WTC11 (cell line): ENCODE measurements around the gene CALCR. TPM values are rescaled to one million over a fixed set of nuclear protein-coding genes. Genes with fewer than 3 reads are reported as not detected.

Experiments used
- ATAC-seq: fragments of 200-7000 bp; cut with Tn5 transposase; 2 replicates; pipeline ENCODE4 v1.10.0; 2021; ENCODE audit warnings: mild to moderate bottlenecking, moderate library complexity
- CTCF ChIA-PET: fragments of 300-600 bp; sonication (Branson Sonifier 250); formaldehyde crosslinking; loops from one replicate; lab custom pipeline; 2021; ENCODE audit warnings: antibody characterized with exemption; lab: Charles Lee
- POLR2A ChIA-PET: fragments of 350-600 bp; sonication (Branson Sonifier 250); formaldehyde crosslinking; loops from one replicate; lab custom pipeline; 2021; ENCODE audit warnings: antibody characterized with exemption; lab: Charles Lee
- DNase-seq: peaks from one replicate; pipeline ENCODE4 v3.0.0; 2021; ENCODE audit warnings: low spot score
- H3K27ac Mint-ChIP-seq: 2 replicates; pipeline ENCODE4 v1.8.0; 2021; ENCODE audit warnings: mixed read lengths
- H3K27me3 Mint-ChIP-seq: 2 replicates; pipeline ENCODE4 v1.8.0; 2021; ENCODE audit warnings: low read depth, mild to moderate bottlenecking, moderate library complexity, mixed read lengths
- H3K36me3 Mint-ChIP-seq: 2 replicates; pipeline ENCODE4 v1.8.0; 2021; ENCODE audit warnings: mixed read lengths
- H3K4me1 Mint-ChIP-seq: 2 replicates; pipeline ENCODE4 v1.8.0; 2022; ENCODE audit warnings: mixed read lengths
- H3K4me3 Mint-ChIP-seq: 2 replicates; pipeline ENCODE4 v1.8.0; 2021; ENCODE audit warnings: mild to moderate bottlenecking, moderate library complexity, mixed read lengths
- H3K9me3 Mint-ChIP-seq: 2 replicates; pipeline ENCODE4 v1.8.0; 2021; ENCODE audit warnings: mixed read lengths
- EMX1 ChIP-seq: fragments of 250-450 bp; sonication (Bioruptor Pico); IDR thresholded peaks from 2 replicates; pipeline ENCODE4 v1.8.0; 2021; ENCODE audit warnings: mild to moderate bottlenecking
- FOXP1 ChIP-seq: sonication (generic); formaldehyde crosslinking; IDR thresholded peaks from 2 replicates; pipeline ENCODE4 v1.8.0; 2022; ENCODE audit warnings: missing genetic modification reagents, mild to moderate bottlenecking, moderate library complexity, borderline replicate concordance
- GTF2I ChIP-seq: fragments of 250-450 bp; sonication (Bioruptor Pico); conservative IDR thresholded peaks from 2 replicates; pipeline ENCODE4 v1.4.0; 2021; ENCODE audit warnings: mild to moderate bottlenecking
- MXD4 ChIP-seq: fragments of 250-450 bp; sonication (Bioruptor Pico); IDR thresholded peaks from 2 replicates; pipeline ENCODE4 v1.8.0; 2021; ENCODE audit warnings: mild to moderate bottlenecking, moderate library complexity, borderline replicate concordance
- NFYB ChIP-seq: sonication (generic); formaldehyde crosslinking; conservative IDR thresholded peaks from 2 replicates; pipeline ENCODE4 v1.8.0; 2022; ENCODE audit warnings: low read depth, missing genetic modification reagents
- NR1H2 ChIP-seq: sonication (generic); formaldehyde crosslinking; IDR thresholded peaks from 2 replicates; pipeline ENCODE4 v1.9.0; 2021; ENCODE audit warnings: mild to moderate bottlenecking, moderate library complexity, missing genetic modification reagents
- NR3C1 ChIP-seq: sonication (generic); formaldehyde crosslinking; conservative IDR thresholded peaks from 2 replicates; pipeline ENCODE4 v1.8.1; 2023; ENCODE audit warnings: low read depth, mild to moderate bottlenecking, missing genetic modification reagents
- OVOL2 ChIP-seq: fragments of 250-450 bp; sonication (Bioruptor Pico); IDR thresholded peaks from 2 replicates; pipeline ENCODE4 v1.9.0; 2021; ENCODE audit warnings: mild to moderate bottlenecking, borderline replicate concordance
- PRRX2 ChIP-seq: fragments of 250-450 bp; sonication (Bioruptor Pico); IDR thresholded peaks from 2 replicates; pipeline ENCODE4 v1.8.0; 2021; ENCODE audit warnings: mild to moderate bottlenecking
- SMAD4 ChIP-seq: sonication (generic); formaldehyde crosslinking; IDR thresholded peaks from 2 replicates; pipeline ENCODE4 v1.8.0; 2022; ENCODE audit warnings: mild to moderate bottlenecking, missing genetic modification reagents
- SP1 ChIP-seq: sonication (generic); formaldehyde crosslinking; conservative IDR thresholded peaks from 2 replicates; pipeline ENCODE4 v1.8.1; 2022; ENCODE audit warnings: missing genetic modification reagents
- TCF7 ChIP-seq: sonication (generic); formaldehyde crosslinking; IDR thresholded peaks from 2 replicates; pipeline ENCODE4 v1.8.0; 2022; ENCODE audit warnings: mild to moderate bottlenecking, low read depth, missing genetic modification reagents, moderate library complexity
- ZNF138 ChIP-seq: sonication (generic); formaldehyde crosslinking; conservative IDR thresholded peaks from 2 replicates; pipeline ENCODE4 v1.8.1; 2022; ENCODE audit warnings: mild to moderate bottlenecking, moderate library complexity, missing genetic modification reagents
- total RNA-seq: library from RNA; stranded (reverse); gene quantifications from 3 replicates; pipeline ENCODE4 v1.2.3, GENCODE V29; 2021
- TF ChIP-seq, protein P1 (sequence below): fragments of 250-450 bp; sonication (Bioruptor Pico); IDR thresholded peaks from 2 replicates; pipeline ENCODE4 v1.8.0; 2021; ENCODE audit warnings: mild to moderate bottlenecking
- TF ChIP-seq, protein P2 (sequence below): sonication (generic); formaldehyde crosslinking; IDR thresholded peaks from 2 replicates; pipeline ENCODE4 v1.8.0; 2022; ENCODE audit warnings: mild to moderate bottlenecking, missing genetic modification reagents
- TF ChIP-seq, protein P3 (sequence below): sonication (generic); formaldehyde crosslinking; IDR thresholded peaks from 2 replicates; pipeline ENCODE4 v1.8.0; 2023; ENCODE audit warnings: missing genetic modification reagents
- TF ChIP-seq, protein P4 (sequence below): sonication (generic); formaldehyde crosslinking; IDR thresholded peaks from 2 replicates; pipeline ENCODE4 v1.8.1; 2022; ENCODE audit warnings: low read depth, mild to moderate bottlenecking, moderate library complexity, missing genetic modification reagents, borderline replicate concordance
- TF ChIP-seq, protein P5 (sequence below): sonication (generic); formaldehyde crosslinking; IDR thresholded peaks from 2 replicates; pipeline ENCODE4 v1.8.0; 2022; ENCODE audit warnings: missing genetic modification reagents
- TF ChIP-seq, protein P6 (sequence below): fragments of 250-450 bp; sonication (Bioruptor Pico); IDR thresholded peaks from 2 replicates; pipeline ENCODE4 v1.9.0; 2021; ENCODE audit warnings: mild to moderate bottlenecking
- TF ChIP-seq, protein P7 (sequence below): fragments of 250-450 bp; sonication (Bioruptor Pico); IDR thresholded peaks from 2 replicates; pipeline ENCODE4 v2.1.2; 2022; ENCODE audit warnings: mild to moderate bottlenecking, moderate library complexity
- TF ChIP-seq, protein P8 (sequence below): sonication (generic); formaldehyde crosslinking; IDR thresholded peaks from 2 replicates; pipeline ENCODE4 v1.8.1; 2023; ENCODE audit warnings: mild to moderate bottlenecking, missing genetic modification reagents
- TF ChIP-seq, protein P9 (sequence below): sonication (generic); formaldehyde crosslinking; IDR thresholded peaks from 2 replicates; pipeline ENCODE4 v1.8.0; 2022; ENCODE audit warnings: mild to moderate bottlenecking, missing genetic modification reagents

The CALCR gene
- total RNA-seq, 1 experiment from 2014 or later = 0.81 TPM

DNA sequence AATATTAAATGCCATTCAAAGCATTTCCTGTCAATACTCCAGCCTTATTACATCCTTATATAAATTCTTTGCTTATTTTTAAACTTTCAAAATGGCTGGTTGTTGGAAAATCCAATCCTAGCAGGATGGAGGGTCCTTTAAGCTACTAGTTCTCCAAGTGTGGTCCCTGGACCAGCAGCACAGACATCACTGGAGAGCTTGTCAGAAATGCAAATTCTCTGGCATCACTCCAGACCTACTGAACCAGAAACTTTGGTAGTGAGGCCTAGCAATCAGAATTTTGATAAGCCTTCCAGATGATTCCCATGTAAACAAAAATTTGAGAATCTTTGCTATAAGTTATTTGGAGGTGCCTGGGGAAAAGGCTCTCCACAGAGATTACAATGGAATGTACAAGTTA, 43.8 kb downstream of the CALCR start:
- ChIA-PET POLR2A (no interaction called here), CTCF (no interaction called here)
- no peaks in the 10 kb centered on the region for H3K4me1 Mint-ChIP-seq
- ATAC-seq = no peak
- no peak for DNase-seq
- H3K27me3 Mint-ChIP-seq = no peaks in the 10 kb centered on the region
- H3K4me3 Mint-ChIP-seq = no peak overlapping the region
- no peak overlapping the region for H3K27ac Mint-ChIP-seq
- no peaks in the 10 kb centered on the region for H3K9me3 Mint-ChIP-seq
- TF ChIP-seq NR1H2 (CRISPR knock-in tag) (no peak), ZNF138 (CRISPR knock-in tag) (no peak), SP1 (CRISPR knock-in tag) (no peak), NR3C1 (no peak), NFYB (CRISPR knock-in tag) (no peak), TCF7 (CRISPR knock-in tag) (no peak), GTF2I (CRISPR knock-in tag) (no peak), SMAD4 (no peak), EMX1 (CRISPR knock-in tag) (no peak), PRRX2 (CRISPR knock-in tag) (no peak), FOXP1 (CRISPR knock-in tag) (no peak), OVOL2 (CRISPR knock-in tag) (no peak)
- TF ChIP-seq, protein P1, sequence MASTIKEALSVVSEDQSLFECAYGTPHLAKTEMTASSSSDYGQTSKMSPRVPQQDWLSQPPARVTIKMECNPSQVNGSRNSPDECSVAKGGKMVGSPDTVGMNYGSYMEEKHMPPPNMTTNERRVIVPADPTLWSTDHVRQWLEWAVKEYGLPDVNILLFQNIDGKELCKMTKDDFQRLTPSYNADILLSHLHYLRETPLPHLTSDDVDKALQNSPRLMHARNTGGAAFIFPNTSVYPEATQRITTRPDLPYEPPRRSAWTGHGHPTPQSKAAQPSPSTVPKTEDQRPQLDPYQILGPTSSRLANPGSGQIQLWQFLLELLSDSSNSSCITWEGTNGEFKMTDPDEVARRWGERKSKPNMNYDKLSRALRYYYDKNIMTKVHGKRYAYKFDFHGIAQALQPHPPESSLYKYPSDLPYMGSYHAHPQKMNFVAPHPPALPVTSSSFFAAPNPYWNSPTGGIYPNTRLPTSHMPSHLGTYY (CRISPR knock-in tag) = no peak
- TF ChIP-seq, protein P2, sequence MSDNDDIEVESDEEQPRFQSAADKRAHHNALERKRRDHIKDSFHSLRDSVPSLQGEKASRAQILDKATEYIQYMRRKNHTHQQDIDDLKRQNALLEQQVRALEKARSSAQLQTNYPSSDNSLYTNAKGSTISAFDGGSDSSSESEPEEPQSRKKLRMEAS (CRISPR knock-in tag) = no peak
- TF ChIP-seq, protein P3, sequence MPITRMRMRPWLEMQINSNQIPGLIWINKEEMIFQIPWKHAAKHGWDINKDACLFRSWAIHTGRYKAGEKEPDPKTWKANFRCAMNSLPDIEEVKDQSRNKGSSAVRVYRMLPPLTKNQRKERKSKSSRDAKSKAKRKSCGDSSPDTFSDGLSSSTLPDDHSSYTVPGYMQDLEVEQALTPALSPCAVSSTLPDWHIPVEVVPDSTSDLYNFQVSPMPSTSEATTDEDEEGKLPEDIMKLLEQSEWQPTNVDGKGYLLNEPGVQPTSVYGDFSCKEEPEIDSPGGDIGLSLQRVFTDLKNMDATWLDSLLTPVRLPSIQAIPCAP (CRISPR knock-in tag) = no peak
- TF ChIP-seq, protein P4, sequence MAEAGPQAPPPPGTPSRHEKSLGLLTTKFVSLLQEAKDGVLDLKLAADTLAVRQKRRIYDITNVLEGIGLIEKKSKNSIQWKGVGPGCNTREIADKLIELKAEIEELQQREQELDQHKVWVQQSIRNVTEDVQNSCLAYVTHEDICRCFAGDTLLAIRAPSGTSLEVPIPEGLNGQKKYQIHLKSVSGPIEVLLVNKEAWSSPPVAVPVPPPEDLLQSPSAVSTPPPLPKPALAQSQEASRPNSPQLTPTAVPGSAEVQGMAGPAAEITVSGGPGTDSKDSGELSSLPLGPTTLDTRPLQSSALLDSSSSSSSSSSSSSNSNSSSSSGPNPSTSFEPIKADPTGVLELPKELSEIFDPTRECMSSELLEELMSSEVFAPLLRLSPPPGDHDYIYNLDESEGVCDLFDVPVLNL = no peak
- TF ChIP-seq, protein P5, sequence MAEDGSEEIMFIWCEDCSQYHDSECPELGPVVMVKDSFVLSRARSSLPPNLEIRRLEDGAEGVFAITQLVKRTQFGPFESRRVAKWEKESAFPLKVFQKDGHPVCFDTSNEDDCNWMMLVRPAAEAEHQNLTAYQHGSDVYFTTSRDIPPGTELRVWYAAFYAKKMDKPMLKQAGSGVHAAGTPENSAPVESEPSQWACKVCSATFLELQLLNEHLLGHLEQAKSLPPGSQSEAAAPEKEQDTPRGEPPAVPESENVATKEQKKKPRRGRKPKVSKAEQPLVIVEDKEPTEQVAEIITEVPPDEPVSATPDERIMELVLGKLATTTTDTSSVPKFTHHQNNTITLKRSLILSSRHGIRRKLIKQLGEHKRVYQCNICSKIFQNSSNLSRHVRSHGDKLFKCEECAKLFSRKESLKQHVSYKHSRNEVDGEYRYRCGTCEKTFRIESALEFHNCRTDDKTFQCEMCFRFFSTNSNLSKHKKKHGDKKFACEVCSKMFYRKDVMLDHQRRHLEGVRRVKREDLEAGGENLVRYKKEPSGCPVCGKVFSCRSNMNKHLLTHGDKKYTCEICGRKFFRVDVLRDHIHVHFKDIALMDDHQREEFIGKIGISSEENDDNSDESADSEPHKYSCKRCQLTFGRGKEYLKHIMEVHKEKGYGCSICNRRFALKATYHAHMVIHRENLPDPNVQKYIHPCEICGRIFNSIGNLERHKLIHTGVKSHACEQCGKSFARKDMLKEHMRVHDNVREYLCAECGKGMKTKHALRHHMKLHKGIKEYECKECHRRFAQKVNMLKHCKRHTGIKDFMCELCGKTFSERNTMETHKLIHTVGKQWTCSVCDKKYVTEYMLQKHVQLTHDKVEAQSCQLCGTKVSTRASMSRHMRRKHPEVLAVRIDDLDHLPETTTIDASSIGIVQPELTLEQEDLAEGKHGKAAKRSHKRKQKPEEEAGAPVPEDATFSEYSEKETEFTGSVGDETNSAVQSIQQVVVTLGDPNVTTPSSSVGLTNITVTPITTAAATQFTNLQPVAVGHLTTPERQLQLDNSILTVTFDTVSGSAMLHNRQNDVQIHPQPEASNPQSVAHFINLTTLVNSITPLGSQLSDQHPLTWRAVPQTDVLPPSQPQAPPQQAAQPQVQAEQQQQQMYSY (CRISPR knock-in tag) = no peak
- H3K36me3 Mint-ChIP-seq = no peaks in the 10 kb centered on the region

DNA sequence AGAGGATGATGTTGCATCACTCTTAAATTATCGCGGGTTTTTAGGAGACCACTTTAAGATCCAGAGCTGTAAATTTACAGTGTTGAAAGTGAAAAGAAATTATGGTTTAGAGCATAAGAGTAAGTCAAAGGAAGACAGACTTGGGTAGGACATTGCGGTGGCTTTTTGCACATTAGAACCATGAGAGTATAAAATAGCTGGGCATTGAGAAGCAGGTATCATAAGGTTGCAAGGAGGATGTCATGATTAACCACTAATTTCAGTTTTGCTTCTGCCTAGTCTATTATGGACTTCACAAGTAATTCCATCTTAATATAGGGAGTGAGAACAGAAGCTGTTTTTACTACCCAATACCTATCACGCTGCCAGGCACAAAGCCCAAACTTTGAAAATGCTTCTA, 57.7 kb downstream of the CALCR start:
- H3K4me1 Mint-ChIP-seq = 0 out of 2 replicates have a peak, but pooled peaks cover 3% of the 10 kb centered on the region
- H3K27me3 Mint-ChIP-seq = no peaks in the 10 kb centered on the region
- H3K9me3 Mint-ChIP-seq = no peaks in the 10 kb centered on the region
- no peak overlapping the region for H3K4me3 Mint-ChIP-seq
- ChIA-PET CTCF (no interaction called here), POLR2A (no interaction called here)
- H3K36me3 Mint-ChIP-seq = no peaks in the 10 kb centered on the region
- DNase-seq (no peak), ATAC-seq (no peak)
- 0 out of 2 replicates have a peak overlapping the region, but pooled peaks have one; percentile 7 for H3K27ac Mint-ChIP-seq
- TF ChIP-seq, protein P6, sequence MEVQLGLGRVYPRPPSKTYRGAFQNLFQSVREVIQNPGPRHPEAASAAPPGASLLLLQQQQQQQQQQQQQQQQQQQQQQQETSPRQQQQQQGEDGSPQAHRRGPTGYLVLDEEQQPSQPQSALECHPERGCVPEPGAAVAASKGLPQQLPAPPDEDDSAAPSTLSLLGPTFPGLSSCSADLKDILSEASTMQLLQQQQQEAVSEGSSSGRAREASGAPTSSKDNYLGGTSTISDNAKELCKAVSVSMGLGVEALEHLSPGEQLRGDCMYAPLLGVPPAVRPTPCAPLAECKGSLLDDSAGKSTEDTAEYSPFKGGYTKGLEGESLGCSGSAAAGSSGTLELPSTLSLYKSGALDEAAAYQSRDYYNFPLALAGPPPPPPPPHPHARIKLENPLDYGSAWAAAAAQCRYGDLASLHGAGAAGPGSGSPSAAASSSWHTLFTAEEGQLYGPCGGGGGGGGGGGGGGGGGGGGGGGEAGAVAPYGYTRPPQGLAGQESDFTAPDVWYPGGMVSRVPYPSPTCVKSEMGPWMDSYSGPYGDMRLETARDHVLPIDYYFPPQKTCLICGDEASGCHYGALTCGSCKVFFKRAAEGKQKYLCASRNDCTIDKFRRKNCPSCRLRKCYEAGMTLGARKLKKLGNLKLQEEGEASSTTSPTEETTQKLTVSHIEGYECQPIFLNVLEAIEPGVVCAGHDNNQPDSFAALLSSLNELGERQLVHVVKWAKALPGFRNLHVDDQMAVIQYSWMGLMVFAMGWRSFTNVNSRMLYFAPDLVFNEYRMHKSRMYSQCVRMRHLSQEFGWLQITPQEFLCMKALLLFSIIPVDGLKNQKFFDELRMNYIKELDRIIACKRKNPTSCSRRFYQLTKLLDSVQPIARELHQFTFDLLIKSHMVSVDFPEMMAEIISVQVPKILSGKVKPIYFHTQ (CRISPR knock-in tag) = no peak
- TF ChIP-seq, protein P7, sequence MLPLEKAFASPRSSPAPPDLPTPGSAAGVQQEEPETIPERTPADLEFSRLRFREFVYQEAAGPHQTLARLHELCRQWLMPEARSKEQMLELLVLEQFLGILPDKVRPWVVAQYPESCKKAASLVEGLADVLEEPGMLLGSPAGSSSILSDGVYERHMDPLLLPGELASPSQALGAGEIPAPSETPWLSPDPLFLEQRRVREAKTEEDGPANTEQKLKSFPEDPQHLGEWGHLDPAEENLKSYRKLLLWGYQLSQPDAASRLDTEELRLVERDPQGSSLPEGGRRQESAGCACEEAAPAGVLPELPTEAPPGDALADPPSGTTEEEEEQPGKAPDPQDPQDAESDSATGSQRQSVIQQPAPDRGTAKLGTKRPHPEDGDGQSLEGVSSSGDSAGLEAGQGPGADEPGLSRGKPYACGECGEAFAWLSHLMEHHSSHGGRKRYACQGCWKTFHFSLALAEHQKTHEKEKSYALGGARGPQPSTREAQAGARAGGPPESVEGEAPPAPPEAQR = no peak
- TF ChIP-seq OVOL2 (CRISPR knock-in tag) = no peak
- TF ChIP-seq MXD4 (CRISPR knock-in tag) = no peak
- TF ChIP-seq, protein P8, sequence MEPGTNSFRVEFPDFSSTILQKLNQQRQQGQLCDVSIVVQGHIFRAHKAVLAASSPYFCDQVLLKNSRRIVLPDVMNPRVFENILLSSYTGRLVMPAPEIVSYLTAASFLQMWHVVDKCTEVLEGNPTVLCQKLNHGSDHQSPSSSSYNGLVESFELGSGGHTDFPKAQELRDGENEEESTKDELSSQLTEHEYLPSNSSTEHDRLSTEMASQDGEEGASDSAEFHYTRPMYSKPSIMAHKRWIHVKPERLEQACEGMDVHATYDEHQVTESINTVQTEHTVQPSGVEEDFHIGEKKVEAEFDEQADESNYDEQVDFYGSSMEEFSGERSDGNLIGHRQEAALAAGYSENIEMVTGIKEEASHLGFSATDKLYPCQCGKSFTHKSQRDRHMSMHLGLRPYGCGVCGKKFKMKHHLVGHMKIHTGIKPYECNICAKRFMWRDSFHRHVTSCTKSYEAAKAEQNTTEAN = no peak
- TF ChIP-seq, protein P9, sequence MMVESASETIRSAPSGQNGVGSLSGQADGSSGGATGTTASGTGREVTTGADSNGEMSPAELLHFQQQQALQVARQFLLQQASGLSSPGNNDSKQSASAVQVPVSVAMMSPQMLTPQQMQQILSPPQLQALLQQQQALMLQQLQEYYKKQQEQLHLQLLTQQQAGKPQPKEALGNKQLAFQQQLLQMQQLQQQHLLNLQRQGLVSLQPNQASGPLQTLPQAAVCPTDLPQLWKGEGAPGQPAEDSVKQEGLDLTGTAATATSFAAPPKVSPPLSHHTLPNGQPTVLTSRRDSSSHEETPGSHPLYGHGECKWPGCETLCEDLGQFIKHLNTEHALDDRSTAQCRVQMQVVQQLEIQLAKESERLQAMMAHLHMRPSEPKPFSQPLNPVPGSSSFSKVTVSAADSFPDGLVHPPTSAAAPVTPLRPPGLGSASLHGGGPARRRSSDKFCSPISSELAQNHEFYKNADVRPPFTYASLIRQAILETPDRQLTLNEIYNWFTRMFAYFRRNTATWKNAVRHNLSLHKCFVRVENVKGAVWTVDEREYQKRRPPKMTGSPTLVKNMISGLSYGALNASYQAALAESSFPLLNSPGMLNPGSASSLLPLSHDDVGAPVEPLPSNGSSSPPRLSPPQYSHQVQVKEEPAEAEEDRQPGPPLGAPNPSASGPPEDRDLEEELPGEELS (CRISPR knock-in tag) = no peak
